Astrocyte of the hippocampus (primary cell): Measurements from ENCODE around the gene VILL.
"Not testable (repeated sequence)": the region's sequence is repeated elsewhere in the genome, so short reads cannot be mapped to it uniquely, and the experiment has no call there.

Experiments used
- DNase-seq: peaks from one replicate; pipeline ENCODE4 v3.0.0; 2011; ENCODE audit warnings: low read depth, low spot score

Gene VILL

GRCh38 chr3:37963635-37964034, 27.0 kb upstream of the VILL start:
- DNase-seq = no peak

GRCh38 chr3:37964146-37964545, 26.4 kb upstream of the VILL start:
- DNase-seq = no peak

GRCh38 chr3:37964716-37965115, 25.9 kb upstream of the VILL start:
- no peak for DNase-seq

GRCh38 chr3:37967260-37967881, 23.2 kb upstream of the VILL start:
- peak; percentile 77 for DNase-seq

- no peak for DNase-seq
These were observed 22.4 kb upstream of the VILL start for GRCh38 chr3:37968199-37968598.

GRCh38 chr3:37968813-37969595, 21.6 kb upstream of the VILL start:
- no peak for DNase-seq

- no peak for DNase-seq
These were observed 20.9 kb upstream of the VILL start for GRCh38 chr3:37969596-37970100.

GRCh38 chr3:37970802-37971201, 19.8 kb upstream of the VILL start:
- DNase-seq = no peak

- no peak for DNase-seq
These were observed 19.1 kb upstream of the VILL start for GRCh38 chr3:37971467-37971866.

GRCh38 chr3:37972056-37972455, 18.5 kb upstream of the VILL start:
- DNase-seq = not testable (repeated sequence)

GRCh38 chr3:37973246-37974054, 17.1 kb upstream of the VILL start:
- no peak for DNase-seq

GRCh38 chr3:37974121-37975083, 16.2 kb upstream of the VILL start:
- DNase-seq = peak; percentile 72

GRCh38 chr3:37979541-37980461, 10.8 kb upstream of the VILL start:
- no peak for DNase-seq

- DNase-seq = no peak
These were observed 9.9 kb upstream of the VILL start for GRCh38 chr3:37980462-37981347.

- DNase-seq = no peak
These were observed 9.3 kb upstream of the VILL start for GRCh38 chr3:37981348-37981664.

GRCh38 chr3:37982331-37982730, 8.3 kb upstream of the VILL start:
- peak; percentile 60 for DNase-seq

- DNase-seq = no peak
These were observed 6.5 kb upstream of the VILL start for GRCh38 chr3:37984051-37984450.

GRCh38 chr3:37984596-37984995, 6.0 kb upstream of the VILL start:
- no peak for DNase-seq

- DNase-seq = no peak
These were observed 4.8 kb upstream of the VILL start for GRCh38 chr3:37985637-37986320.
